ENCODE measurements around the gene ZNF264.
"Not testable (repeated sequence)": the region's sequence is repeated elsewhere in the genome, so short reads cannot be mapped to it uniquely, and the experiment has no call there.

ZNF264 gene

GRCh38 chr19:57245066-57245465 lies 53.8 kb downstream of the ZNF264 start:
- no peak for DNase-seq (ENCODE audit: low read depth in 2 of 2)

DNA sequence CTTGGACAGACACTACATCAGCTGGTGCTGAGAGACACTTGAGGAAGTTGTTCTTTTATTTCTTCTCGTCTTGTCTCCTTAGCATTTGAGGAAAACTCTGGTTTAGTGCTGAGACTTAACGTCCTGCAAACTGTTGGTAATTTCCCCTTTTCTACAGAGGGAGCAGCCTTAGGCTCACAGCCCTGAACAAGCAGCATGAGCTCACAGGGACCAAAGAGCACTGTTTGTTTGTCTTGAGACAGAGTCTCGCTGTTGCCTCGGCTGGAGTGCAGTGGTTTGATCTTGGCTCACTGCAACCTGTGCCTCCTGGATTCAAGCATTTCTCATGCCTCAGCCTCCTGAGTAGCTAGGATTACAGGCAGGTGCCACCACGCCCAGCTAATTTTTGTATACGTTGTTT lies 54.7 kb downstream of the ZNF264 start:
- DNase-seq (ENCODE audit: low read depth in 2 of 2), result no peak

DNA sequence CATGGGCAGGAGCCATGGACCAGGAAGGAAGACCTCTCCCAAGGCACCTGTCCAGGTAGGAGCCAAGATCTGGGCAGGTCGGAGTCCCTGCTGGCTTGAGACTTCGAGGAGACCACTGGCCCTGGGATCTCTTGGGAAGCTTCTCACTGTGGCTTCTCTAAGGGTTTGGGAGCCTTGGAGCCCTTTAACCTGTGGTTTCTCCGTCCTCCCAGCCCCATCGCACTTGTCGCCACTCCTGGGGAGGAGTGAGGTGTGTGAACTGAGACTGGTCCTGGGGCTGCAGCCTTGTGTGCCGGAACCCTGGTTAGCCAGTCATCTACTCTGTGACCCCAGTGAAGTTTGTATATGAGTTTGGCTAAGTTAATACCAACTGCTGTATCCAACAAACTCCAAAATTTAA lies 57.3 kb downstream of the ZNF264 start:
- no peak for DNase-seq (ENCODE audit: low read depth in 2 of 2)

- no peak for DNase-seq (ENCODE audit: low read depth in 2 of 2)
These were observed 58.0 kb downstream of the ZNF264 start for GRCh38 chr19:57249329-57249728.

DNA sequence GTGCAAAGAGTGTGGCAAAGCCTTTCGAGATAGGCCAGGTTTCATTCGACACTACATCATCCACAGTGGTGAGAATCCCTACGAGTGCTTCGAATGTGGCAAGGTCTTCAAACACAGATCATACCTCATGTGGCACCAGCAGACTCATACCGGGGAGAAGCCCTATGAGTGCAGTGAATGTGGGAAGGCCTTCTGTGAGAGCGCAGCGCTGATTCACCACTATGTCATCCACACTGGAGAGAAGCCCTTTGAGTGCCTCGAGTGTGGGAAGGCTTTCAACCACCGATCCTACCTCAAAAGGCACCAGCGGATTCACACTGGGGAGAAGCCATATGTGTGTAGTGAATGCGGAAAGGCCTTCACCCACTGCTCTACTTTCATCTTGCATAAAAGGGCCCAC lies 62.5 kb downstream of the ZNF264 start:
- not testable (repeated sequence) for DNase-seq (ENCODE audit: low read depth in 2 of 2)

- DNase-seq (ENCODE audit: low read depth in 2 of 2), result no peak
These were observed 70.7 kb downstream of the ZNF264 start for GRCh38 chr19:57262044-57262443.

GRCh38 chr19:57263244-57263741 lies 72.0 kb downstream of the ZNF264 start:
- no peak for DNase-seq (ENCODE audit: low read depth in 2 of 2)

DNA sequence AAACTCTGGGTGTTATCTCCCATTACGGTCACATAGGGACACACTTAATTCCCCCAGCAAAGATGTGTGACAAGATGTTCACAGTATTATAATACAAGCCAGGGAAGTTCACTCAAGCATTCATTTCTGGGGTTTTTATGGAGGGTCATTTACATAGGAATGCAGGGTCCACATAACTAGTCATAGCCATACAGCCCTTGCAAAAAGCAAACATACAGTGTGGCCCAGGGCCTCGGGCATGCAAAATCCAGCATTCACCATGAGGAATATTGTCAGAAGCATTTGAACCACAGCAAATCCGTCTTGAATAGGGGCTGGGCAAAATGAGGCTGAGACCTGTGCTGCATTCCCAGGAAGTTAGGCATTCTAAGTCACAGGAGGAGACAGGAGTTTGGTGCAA lies 76.0 kb downstream of the ZNF264 start:
- DNase-seq (ENCODE audit: low read depth in 2 of 2), result no peak

- no peak for DNase-seq (ENCODE audit: low read depth in 2 of 2)
These were observed 78.4 kb downstream of the ZNF264 start for GRCh38 chr19:57269515-57270250.

DNA sequence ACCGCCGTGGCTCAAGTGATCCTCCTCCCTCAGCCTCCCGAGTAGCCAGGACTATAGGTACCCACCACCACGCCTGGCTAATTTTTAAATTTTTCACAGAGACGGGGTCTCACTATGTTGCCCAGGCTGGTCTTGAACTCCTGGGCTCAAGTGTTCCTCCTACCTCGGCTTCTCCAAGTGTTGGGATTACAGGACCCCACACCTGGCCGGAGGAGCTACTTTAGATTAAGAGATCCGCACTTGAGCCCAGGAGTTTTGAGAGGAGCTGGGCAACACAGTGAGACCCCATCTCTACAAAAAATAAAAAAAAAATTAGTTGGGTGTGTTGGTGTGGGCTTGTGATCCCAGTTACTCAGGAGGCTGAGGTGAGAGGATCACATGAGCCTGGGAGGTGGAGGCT lies 80.0 kb downstream of the ZNF264 start:
- no peak for DNase-seq (ENCODE audit: low read depth in 2 of 2)
